Activated B cell treated with CpG ODN at 0.5 μM for 24 hours (primary cell): ENCODE data around the gene OVCA2. TPM values are rescaled to one million over a fixed set of nuclear protein-coding genes. Genes with fewer than 3 reads are reported as not detected.

Experiments
- ATAC-seq: fragments of 200-7000 bp; cut with Tn5 transposase; one replicate; pipeline ENCODE4 v1.10.0; 2021; ENCODE audit warnings: low read depth, mild to moderate bottlenecking, moderate library complexity
- CTCF ChIA-PET: fragments of 350-600 bp; sonication (Branson Sonifier 250); formaldehyde crosslinking; loops from one replicate; lab custom pipeline; 2021; ENCODE audit warnings: antibody characterized with exemption; lab: Charles Lee
- POLR2A ChIA-PET: fragments of 350-600 bp; sonication (Branson Sonifier 250); formaldehyde crosslinking; loops from one replicate; lab custom pipeline; 2021; ENCODE audit warnings: antibody characterized with exemption; lab: Charles Lee
- DNase-seq: peaks from one replicate; pipeline ENCODE4 v3.0.0; 2022
- H3K27ac Mint-ChIP-seq: one replicate; pipeline ENCODE4 v1.8.0; 2020; ENCODE audit warnings: mixed read lengths
- H3K27me3 Mint-ChIP-seq: one replicate; pipeline ENCODE4 v1.8.0; 2021; ENCODE audit warnings: mixed read lengths
- H3K36me3 Mint-ChIP-seq: one replicate; pipeline ENCODE4 v1.8.0; 2021; ENCODE audit warnings: low read depth, mixed read lengths
- H3K4me1 Mint-ChIP-seq: one replicate; pipeline ENCODE4 v1.8.0; 2021; ENCODE audit warnings: mixed read lengths
- H3K4me3 Mint-ChIP-seq: one replicate; pipeline ENCODE4 v1.8.0; 2020; ENCODE audit warnings: mild to moderate bottlenecking, mixed read lengths
- H3K9me3 Mint-ChIP-seq: one replicate; pipeline ENCODE4 v1.8.0; 2020; ENCODE audit warnings: mixed read lengths
- intact Hi-C: fragments of 100-400 bp; cut with micrococcal nuclease; formaldehyde crosslinking; loops from one replicate; pipeline ENCODE4 v1.15.1; 2024
- total RNA-seq: library from RNA; stranded (reverse); gene quantifications from 2 replicates; pipeline ENCODE4 v1.2.3, GENCODE V29; 2022
- TF ChIP-seq, protein P1 (sequence below): fragments of 200-600 bp; IDR thresholded peaks from one replicate; pipeline ENCODE4 v1.8.0; 2022; ENCODE audit warnings: antibody characterized with exemption, mild to moderate bottlenecking

Gene OVCA2
- total RNA-seq, 1 donor from 2014 or later: 29.4 TPM

DNA sequence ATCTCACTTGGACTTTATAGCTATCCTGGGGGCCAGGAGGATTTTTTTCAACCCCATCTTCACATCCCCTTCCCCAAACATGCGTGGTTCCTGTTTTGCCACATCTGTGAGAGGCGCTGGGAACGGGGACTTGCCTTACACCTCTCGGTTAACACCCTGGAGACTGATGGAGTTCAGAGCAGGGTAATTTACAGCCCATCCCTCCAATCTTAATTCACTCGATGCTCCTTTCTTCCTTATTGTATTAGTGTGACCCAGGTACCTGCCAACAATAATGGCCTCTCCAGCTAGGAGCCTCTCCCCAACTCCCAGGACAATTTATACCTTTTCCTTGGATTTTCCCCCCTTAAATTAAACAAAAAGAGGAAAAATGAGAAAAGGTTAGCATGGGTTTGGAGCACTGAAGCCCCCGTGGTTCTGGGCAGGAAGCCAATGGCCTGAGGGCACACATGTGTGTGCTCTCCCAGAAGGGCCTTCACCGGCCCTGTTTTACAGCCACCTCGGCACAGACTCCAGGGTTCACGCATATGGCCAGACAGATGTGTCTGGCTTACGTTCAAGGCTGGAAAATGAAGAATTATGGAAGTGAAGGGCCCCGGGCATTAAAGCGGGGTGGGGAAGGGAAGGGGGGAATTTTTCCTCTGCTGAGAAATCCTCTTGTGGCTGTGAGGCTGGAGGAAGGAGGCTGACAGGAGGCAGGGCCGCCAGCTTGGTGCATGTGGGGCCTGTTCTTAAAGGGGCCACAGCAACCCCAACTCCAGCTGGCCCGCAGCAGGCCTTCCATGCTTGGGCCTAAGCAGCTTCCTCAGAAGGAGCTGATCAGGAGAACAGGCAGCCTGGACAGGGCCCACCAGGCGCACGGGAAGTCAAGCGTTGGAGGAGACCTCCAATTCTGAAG is 34.5 kb downstream of the OVCA2 start:
- ATAC-seq: no peak
- no peak overlapping the region for H3K4me3 Mint-ChIP-seq
- intact Hi-C loops: no loop called here
- POLR2A ChIA-PET: interaction anchor here (0.6 to 24.5 kb wide), 2 partner anchors 12 to 258 kb away, joined by 4 to 449 read pairs; no protein-coding TSS in a partner anchor
- H3K36me3 Mint-ChIP-seq: peaks cover 63% of the 10 kb centered on the region
- H3K27me3 Mint-ChIP-seq: no peaks in the 10 kb centered on the region
- no peak for DNase-seq
- H3K9me3 Mint-ChIP-seq: no peaks in the 10 kb centered on the region
- CTCF ChIA-PET: no interaction called here
- TF ChIP-seq, protein P1, sequence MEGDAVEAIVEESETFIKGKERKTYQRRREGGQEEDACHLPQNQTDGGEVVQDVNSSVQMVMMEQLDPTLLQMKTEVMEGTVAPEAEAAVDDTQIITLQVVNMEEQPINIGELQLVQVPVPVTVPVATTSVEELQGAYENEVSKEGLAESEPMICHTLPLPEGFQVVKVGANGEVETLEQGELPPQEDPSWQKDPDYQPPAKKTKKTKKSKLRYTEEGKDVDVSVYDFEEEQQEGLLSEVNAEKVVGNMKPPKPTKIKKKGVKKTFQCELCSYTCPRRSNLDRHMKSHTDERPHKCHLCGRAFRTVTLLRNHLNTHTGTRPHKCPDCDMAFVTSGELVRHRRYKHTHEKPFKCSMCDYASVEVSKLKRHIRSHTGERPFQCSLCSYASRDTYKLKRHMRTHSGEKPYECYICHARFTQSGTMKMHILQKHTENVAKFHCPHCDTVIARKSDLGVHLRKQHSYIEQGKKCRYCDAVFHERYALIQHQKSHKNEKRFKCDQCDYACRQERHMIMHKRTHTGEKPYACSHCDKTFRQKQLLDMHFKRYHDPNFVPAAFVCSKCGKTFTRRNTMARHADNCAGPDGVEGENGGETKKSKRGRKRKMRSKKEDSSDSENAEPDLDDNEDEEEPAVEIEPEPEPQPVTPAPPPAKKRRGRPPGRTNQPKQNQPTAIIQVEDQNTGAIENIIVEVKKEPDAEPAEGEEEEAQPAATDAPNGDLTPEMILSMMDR: no peak
- peaks cover 14% of the 10 kb centered on the region for H3K4me1 Mint-ChIP-seq
- H3K27ac Mint-ChIP-seq: no peak overlapping the region

DNA sequence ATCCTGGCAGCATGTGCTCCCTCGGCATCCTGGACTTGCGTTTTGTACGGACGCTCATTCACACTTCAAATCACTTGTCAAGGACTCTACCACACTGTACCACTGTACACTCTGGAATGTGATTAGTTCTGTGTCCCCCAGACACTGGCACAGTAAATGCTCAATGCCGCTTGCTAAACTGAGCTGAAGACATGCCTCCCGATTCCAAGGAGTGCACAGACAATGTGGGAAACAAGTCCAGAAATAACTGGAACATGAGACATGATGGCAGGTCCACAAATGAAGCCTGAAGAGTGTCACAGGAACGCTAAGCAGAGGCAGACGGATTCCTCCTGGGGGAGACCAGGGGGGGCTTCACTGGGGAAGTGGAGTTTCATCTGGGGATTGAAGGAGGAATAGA is 35.2 kb downstream of the OVCA2 start:
- intact Hi-C loops: no loop called here
- peaks cover 65% of the 10 kb centered on the region for H3K36me3 Mint-ChIP-seq

DNA sequence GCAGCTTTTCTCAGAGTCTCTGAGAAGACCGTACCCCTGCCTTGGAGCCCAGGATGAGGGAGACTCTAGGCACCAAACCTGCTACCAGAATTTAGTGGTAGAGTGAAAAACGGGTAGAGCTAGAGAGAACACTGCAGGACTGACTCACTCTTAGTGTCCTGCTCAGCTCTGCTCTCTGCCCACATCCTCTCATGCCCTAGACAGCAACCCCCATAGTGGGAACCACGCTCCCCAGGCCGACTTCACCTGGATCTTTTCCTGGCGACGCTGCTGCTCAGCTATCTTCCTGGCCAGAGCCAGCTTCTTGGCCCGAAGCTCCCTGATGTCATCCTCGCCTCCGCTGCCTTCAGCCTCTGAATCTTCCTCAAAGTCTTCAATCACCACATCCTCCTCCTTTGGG is 39.7 kb downstream of the OVCA2 start:
- Mint-ChIP-seq H3K27me3 (no peaks in the 10 kb centered on the region), H3K36me3 (peaks cover 60% of the 10 kb centered on the region), H3K4me3 (no peak overlapping the region), H3K27ac (no peak overlapping the region), H3K4me1 (peaks cover 27% of the 10 kb centered on the region), H3K9me3 (no peaks in the 10 kb centered on the region)
- POLR2A ChIA-PET: interaction anchor here (16.3 kb wide), 1 partner anchor 15 kb away, joined by 449 read pairs; the partner anchor contains the start of gene HIC1
- ATAC-seq (no peak), DNase-seq (no peak)
- intact Hi-C loops: no loop called here
- CTCF ChIA-PET: interaction anchor here (2.0 kb wide), 1 partner anchor 27 kb away, joined by 7 read pairs; the partner anchor contains the start of gene HIC1
- TF ChIP-seq, protein P1: no peak

More for the DNA sequence above, 35.2 kb downstream of the OVCA2 start:
- ChIA-PET POLR2A (interaction anchor here (0.6 to 24.5 kb wide), 2 partner anchors 11 to 259 kb away, joined by 4 to 449 read pairs; no protein-coding TSS in a partner anchor), CTCF (no interaction called here)
- Mint-ChIP-seq H3K9me3 (no peaks in the 10 kb centered on the region), H3K4me1 (peaks cover 11% of the 10 kb centered on the region), H3K27ac (no peak overlapping the region), H3K27me3 (no peaks in the 10 kb centered on the region), H3K4me3 (no peak overlapping the region)
- TF ChIP-seq, protein P1: no peak
- no peak for DNase-seq
- no peak for ATAC-seq

DNA sequence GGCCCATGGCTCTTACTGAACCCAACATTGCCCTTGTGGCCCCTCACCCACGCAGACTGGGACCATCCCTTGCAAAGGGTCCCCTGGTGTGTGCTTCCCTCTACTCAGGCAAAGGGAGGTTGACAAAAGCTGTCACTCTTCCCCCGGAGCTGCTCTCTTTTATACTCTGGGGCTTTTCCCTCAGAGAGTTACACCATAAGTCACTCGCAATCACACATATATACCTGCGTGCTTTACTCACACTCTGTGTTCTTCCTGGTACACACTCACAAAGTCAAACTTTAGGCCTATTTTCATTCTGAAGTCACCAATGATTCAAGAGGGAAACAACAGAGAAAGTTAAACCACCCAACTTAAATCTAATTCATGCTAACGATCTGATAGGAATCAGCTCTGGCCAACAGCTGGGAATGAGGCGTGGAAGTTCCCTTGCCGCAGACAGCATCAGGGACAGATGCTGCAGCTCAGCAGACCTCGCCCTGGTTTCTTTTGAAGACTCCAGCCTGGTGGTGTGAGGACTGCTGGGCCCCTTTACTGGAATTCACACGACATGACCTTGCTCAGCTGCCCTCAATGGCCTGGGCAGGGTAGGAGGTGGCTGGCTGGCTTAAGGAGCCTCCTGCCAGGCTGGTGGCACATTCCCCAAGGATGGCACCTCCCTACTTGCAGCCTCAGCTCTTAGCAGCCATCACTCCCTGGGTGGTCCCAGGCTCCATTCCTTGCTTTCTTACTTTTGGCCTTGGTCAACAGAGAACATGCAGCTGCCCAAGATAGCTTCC is 40.4 kb downstream of the OVCA2 start:
- POLR2A ChIA-PET: interaction anchor here (16.3 kb wide), 1 partner anchor 16 kb away, joined by 449 read pairs; the partner anchor contains the start of gene HIC1
- CTCF ChIA-PET: interaction anchor here (0.8 to 2.0 kb wide), 2 partner anchors 24 to 28 kb away, joined by 5 to 7 read pairs; partner anchors contain the start of gene HIC1
- DNase-seq: no peak
- H3K36me3 Mint-ChIP-seq: peaks cover 53% of the 10 kb centered on the region
- H3K9me3 Mint-ChIP-seq: no peaks in the 10 kb centered on the region
- no peaks in the 10 kb centered on the region for H3K27me3 Mint-ChIP-seq
- peaks cover 34% of the 10 kb centered on the region for H3K4me1 Mint-ChIP-seq
- H3K27ac Mint-ChIP-seq: no peak overlapping the region
- no peak for ATAC-seq
- no peak overlapping the region for H3K4me3 Mint-ChIP-seq
- intact Hi-C loops: no loop called here
- TF ChIP-seq, protein P1: no peak
